PC-3 (cell line): ENCODE measurements around the gene KAZN. TPM values are rescaled to one million over a fixed set of nuclear protein-coding genes. Genes with fewer than 3 reads are reported as not detected.

Source experiments
- ATAC-seq: fragments of 200-7000 bp; cut with Tn5 transposase; 2 replicates; pipeline ENCODE4 v1.9.1; 2020; ENCODE audit warnings: mild to moderate bottlenecking, moderate library complexity
- BruUV-seq: library from RNA; stranded (reverse); fragments of 400-500 nt; replicated peaks from 2 replicates; lab custom pipeline; 2021; lab: Mats Ljungman, UMichigan
- CTCF ChIA-PET: fragments of 300-600 bp; sonication (Branson Sonifier 250); formaldehyde crosslinking; loops from one replicate; lab custom pipeline; 2022; ENCODE audit warnings: antibody characterized with exemption; lab: Charles Lee
- POLR2A ChIA-PET: fragments of 300-600 bp; sonication (Branson Sonifier 250); formaldehyde crosslinking; loops from one replicate; lab custom pipeline; 2022; ENCODE audit warnings: antibody characterized with exemption; ENCODE audit not compliant: unreplicated experiment; lab: Charles Lee
- DNase-seq: peaks from one replicate; pipeline ENCODE4 v3.0.0-alpha.2; 2015
- H2AFZ ChIP-seq: fragments of 300-600 bp; sonication (generic); 2 replicates; pipeline ENCODE4 v1.6.0; 2016; ENCODE audit warnings: antibody characterized with exemption, low read length
- H3F3A ChIP-seq: fragments of 300-600 bp; sonication (generic); one replicate; pipeline ENCODE4 v1.6.0; 2017; ENCODE audit warnings: antibody characterized with exemption, low read length, control low read depth, mild to moderate bottlenecking; ENCODE audit not compliant: unreplicated experiment
- H3K27ac ChIP-seq: fragments of 300-600 bp; sonication (generic); 2 replicates; pipeline ENCODE4 v1.5.1; 2016; ENCODE audit warnings: mild to moderate bottlenecking, low read length
- H3K27me3 ChIP-seq: fragments of 300-600 bp; sonication (generic); 2 replicates; pipeline ENCODE4 v1.6.1; 2016; ENCODE audit warnings: low read length, mixed read lengths
- H3K36me3 ChIP-seq: fragments of 300-600 bp; sonication (generic); 2 replicates; pipeline ENCODE4 v1.6.1; 2016; ENCODE audit warnings: low read depth, mixed run types, low read length, mixed read lengths
- H3K4me1 ChIP-seq: fragments of 300-600 bp; sonication (generic); 2 replicates; pipeline ENCODE4 v1.5.1; 2016; ENCODE audit warnings: low read length; ENCODE audit not compliant: insufficient read depth
- H3K4me2 ChIP-seq: fragments of 300-600 bp; sonication (generic); 2 replicates; pipeline ENCODE4 v1.6.0; 2016; ENCODE audit warnings: low read length
- H3K4me3 ChIP-seq: fragments of 300-600 bp; sonication (generic); 2 replicates; pipeline ENCODE4 v1.5.1; 2016; ENCODE audit warnings: mild to moderate bottlenecking, low read length, mixed read lengths
- H3K79me2 ChIP-seq: fragments of 300-600 bp; sonication (generic); 2 replicates; pipeline ENCODE4 v1.6.1; 2017; ENCODE audit warnings: low read length, mixed read lengths
- H3K9ac ChIP-seq: fragments of 300-600 bp; sonication (generic); 2 replicates; pipeline ENCODE4 v1.6.0; 2016; ENCODE audit warnings: mild to moderate bottlenecking, low read length
- H3K9me2 ChIP-seq: fragments of 300-600 bp; sonication (generic); replicated peaks from 2 replicates; pipeline ENCODE4 v1.6.1; 2016; ENCODE audit warnings: mixed run types, low read length, mixed read lengths
- H3K9me3 ChIP-seq: fragments of 300-600 bp; sonication (generic); 2 replicates; pipeline ENCODE4 v1.6.1; 2016; ENCODE audit warnings: low read length, mixed read lengths
- H4K20me1 ChIP-seq: fragments of 300-600 bp; sonication (generic); 2 replicates; pipeline ENCODE4 v1.6.1; 2016; ENCODE audit warnings: low read length, mixed read lengths
- EZH2 ChIP-seq: fragments of 300-600 bp; sonication (generic); IDR thresholded peaks from one replicate; pipeline ENCODE4 v1.6.1; 2017; ENCODE audit warnings: antibody characterized with exemption, mild to moderate bottlenecking, low read length; ENCODE audit not compliant: unreplicated experiment
- EZH2phosphoT487 ChIP-seq: fragments of 300-600 bp; sonication (generic); IDR thresholded peaks from 2 replicates; pipeline ENCODE4 v1.6.1; 2018; ENCODE audit warnings: mild to moderate bottlenecking, antibody characterized with exemption, low read length, borderline replicate concordance
- intact Hi-C: fragments of 100-400 bp; cut with micrococcal nuclease; formaldehyde crosslinking; loops from 2 replicates; pipeline ENCODE4 v1.9.0; 2023
- total RNA-seq: library from RNA; depleted of rRNA; stranded (reverse); fragments of >200 nt; gene quantifications from 2 replicates; pipeline ENCODE4 v1.2.3, GENCODE V29; 2014
- TF ChIP-seq, protein P1 (sequence below): fragments of 300-600 bp; sonication (generic); conservative IDR thresholded peaks from 2 replicates; pipeline ENCODE4 v1.5.1; 2017; ENCODE audit warnings: antibody characterized with exemption, low read depth, mild to moderate bottlenecking, low read length

The KAZN gene
- total RNA-seq, 1 experiment from 2014 or later = 2.0 TPM

GRCh38 chr1:15007842-15008241 lies 409.4 kb downstream of the KAZN start:
- Histone ChIP-seq H3K27me3 (no peaks in the 10 kb centered on the region), H3K27ac (no peak overlapping the region), H3F3A (no peaks in the 10 kb centered on the region), H4K20me1 (no peaks in the 10 kb centered on the region), H3K9me3 (no peaks in the 10 kb centered on the region), H3K79me2 (no peaks in the 10 kb centered on the region), H3K4me1 (no peaks in the 10 kb centered on the region), H3K9me2 (no peaks in the 10 kb centered on the region), H3K4me2 (no peak overlapping the region), H2AFZ (no peak overlapping the region), H3K4me3 (no peak overlapping the region), H3K9ac (no peak overlapping the region), H3K36me3 (no peaks in the 10 kb centered on the region)
- intact Hi-C loops = no loop called here
- ATAC-seq (no peak), DNase-seq (no peak)
- TF ChIP-seq EZH2phosphoT487 (no peak), EZH2 (no peak)
- TF ChIP-seq, protein P1, sequence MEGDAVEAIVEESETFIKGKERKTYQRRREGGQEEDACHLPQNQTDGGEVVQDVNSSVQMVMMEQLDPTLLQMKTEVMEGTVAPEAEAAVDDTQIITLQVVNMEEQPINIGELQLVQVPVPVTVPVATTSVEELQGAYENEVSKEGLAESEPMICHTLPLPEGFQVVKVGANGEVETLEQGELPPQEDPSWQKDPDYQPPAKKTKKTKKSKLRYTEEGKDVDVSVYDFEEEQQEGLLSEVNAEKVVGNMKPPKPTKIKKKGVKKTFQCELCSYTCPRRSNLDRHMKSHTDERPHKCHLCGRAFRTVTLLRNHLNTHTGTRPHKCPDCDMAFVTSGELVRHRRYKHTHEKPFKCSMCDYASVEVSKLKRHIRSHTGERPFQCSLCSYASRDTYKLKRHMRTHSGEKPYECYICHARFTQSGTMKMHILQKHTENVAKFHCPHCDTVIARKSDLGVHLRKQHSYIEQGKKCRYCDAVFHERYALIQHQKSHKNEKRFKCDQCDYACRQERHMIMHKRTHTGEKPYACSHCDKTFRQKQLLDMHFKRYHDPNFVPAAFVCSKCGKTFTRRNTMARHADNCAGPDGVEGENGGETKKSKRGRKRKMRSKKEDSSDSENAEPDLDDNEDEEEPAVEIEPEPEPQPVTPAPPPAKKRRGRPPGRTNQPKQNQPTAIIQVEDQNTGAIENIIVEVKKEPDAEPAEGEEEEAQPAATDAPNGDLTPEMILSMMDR = no peak
- CTCF ChIA-PET = no interaction called here
- POLR2A ChIA-PET = no interaction called here
- no TSS peak for BruUV-seq

GRCh38 chr1:15008783-15009729 lies 410.6 kb downstream of the KAZN start:
- BruUV-seq = no TSS peak
- Histone ChIP-seq H3K79me2 (no peaks in the 10 kb centered on the region), H3K4me3 (no peak overlapping the region), H3K27me3 (no peaks in the 10 kb centered on the region), H3K9ac (no peak overlapping the region), H4K20me1 (no peaks in the 10 kb centered on the region), H3K4me1 (no peaks in the 10 kb centered on the region), H3K9me2 (no peaks in the 10 kb centered on the region), H3K36me3 (no peaks in the 10 kb centered on the region), H3K9me3 (no peaks in the 10 kb centered on the region), H3K4me2 (no peak overlapping the region), H2AFZ (no peak overlapping the region), H3K27ac (no peak overlapping the region), H3F3A (no peaks in the 10 kb centered on the region)
- ATAC-seq (no peak), DNase-seq (no peak)
- ChIA-PET CTCF (no interaction called here), POLR2A (no interaction called here)
- TF ChIP-seq, protein P1 = no peak
- intact Hi-C loops = no loop called here

GRCh38 chr1:15011160-15011559 lies 412.7 kb downstream of the KAZN start:
- intact Hi-C loops = no loop called here
- no peaks in the 10 kb centered on the region for H3K79me2 ChIP-seq
- POLR2A ChIA-PET = no interaction called here
- H3K9me3 ChIP-seq = no peaks in the 10 kb centered on the region
- no peak overlapping the region for H3K27ac ChIP-seq
- TF ChIP-seq EZH2 = no peak
- TF ChIP-seq, protein P1 = no peak
- H3K4me3 ChIP-seq = no peak overlapping the region
- no peaks in the 10 kb centered on the region for H3K4me1 ChIP-seq
- no peaks in the 10 kb centered on the region for H3K27me3 ChIP-seq
- H3F3A ChIP-seq = no peaks in the 10 kb centered on the region
- no peak overlapping the region for H3K4me2 ChIP-seq
- no peaks in the 10 kb centered on the region for H3K9me2 ChIP-seq
- BruUV-seq = no TSS peak
- no peak overlapping the region for H3K9ac ChIP-seq
- H3K36me3 ChIP-seq = no peaks in the 10 kb centered on the region
- ATAC-seq = no peak
- no peak overlapping the region for H2AFZ ChIP-seq
- no peaks in the 10 kb centered on the region for H4K20me1 ChIP-seq
- DNase-seq = no peak
- CTCF ChIA-PET = no interaction called here
